K562 (cell line): ENCODE measurements around the gene UBE2D3.

Source experiments
- KDM4B ChIP-seq, 2 experiments: fragments of 450-650 bp in 1 of 2; sonication (generic) in 1 of 2; IDR thresholded peaks; 2 replicates each; pipeline ENCODE4 v1.6.1; 2016 to 2017; ENCODE audit warnings: borderline replicate concordance in 2 of 2, antibody characterized with exemption in 1 of 2, low read depth in 1 of 2, mild to moderate bottlenecking in 1 of 2
- TF ChIP-seq, protein P1 (sequence below): fragments of 450-650 bp; IDR thresholded peaks from 2 replicates; pipeline ENCODE4 v1.6.1; 2017; ENCODE audit warnings: antibody characterized with exemption, mild to moderate bottlenecking

GRCh38 chr4:102823897-102824296, 3.5 kb downstream of the UBE2D3 start:
- TF ChIP-seq, protein P1, sequence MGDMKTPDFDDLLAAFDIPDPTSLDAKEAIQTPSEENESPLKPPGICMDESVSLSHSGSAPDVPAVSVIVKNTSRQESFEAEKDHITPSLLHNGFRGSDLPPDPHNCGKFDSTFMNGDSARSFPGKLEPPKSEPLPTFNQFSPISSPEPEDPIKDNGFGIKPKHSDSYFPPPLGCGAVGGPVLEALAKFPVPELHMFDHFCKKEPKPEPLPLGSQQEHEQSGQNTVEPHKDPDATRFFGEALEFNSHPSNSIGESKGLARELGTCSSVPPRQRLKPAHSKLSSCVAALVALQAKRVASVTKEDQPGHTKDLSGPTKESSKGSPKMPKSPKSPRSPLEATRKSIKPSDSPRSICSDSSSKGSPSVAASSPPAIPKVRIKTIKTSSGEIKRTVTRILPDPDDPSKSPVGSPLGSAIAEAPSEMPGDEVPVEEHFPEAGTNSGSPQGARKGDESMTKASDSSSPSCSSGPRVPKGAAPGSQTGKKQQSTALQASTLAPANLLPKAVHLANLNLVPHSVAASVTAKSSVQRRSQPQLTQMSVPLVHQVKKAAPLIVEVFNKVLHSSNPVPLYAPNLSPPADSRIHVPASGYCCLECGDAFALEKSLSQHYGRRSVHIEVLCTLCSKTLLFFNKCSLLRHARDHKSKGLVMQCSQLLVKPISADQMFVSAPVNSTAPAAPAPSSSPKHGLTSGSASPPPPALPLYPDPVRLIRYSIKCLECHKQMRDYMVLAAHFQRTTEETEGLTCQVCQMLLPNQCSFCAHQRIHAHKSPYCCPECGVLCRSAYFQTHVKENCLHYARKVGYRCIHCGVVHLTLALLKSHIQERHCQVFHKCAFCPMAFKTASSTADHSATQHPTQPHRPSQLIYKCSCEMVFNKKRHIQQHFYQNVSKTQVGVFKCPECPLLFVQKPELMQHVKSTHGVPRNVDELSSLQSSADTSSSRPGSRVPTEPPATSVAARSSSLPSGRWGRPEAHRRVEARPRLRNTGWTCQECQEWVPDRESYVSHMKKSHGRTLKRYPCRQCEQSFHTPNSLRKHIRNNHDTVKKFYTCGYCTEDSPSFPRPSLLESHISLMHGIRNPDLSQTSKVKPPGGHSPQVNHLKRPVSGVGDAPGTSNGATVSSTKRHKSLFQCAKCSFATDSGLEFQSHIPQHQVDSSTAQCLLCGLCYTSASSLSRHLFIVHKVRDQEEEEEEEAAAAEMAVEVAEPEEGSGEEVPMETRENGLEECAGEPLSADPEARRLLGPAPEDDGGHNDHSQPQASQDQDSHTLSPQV = no peak
- no peak for TF ChIP-seq KDM4B (IDR thresholded peaks at IDR 0.05; ENCODE audit: borderline replicate concordance in 2 of 2, low read depth in 1 of 2)
